H1 (cell line): ENCODE results near the gene PIGU. TPM values are rescaled to one million over a fixed set of nuclear protein-coding genes. Genes with fewer than 3 reads are reported as not detected.

Source experiments
- CREB1 ChIP-seq: IDR thresholded peaks from 2 replicates; pipeline ENCODE4 v1.6.1; 2012; ENCODE audit warnings: inconsistent platforms
- CTCF ChIP-seq, 3 experiments: IDR thresholded peaks; 1 replicate in 2 of 3; 2 replicates in 1 of 3; pipeline versions ENCODE4 v1.5.1 to v1.6.1; 2011; ENCODE audit warnings: low read length in 3 of 3, mild to moderate bottlenecking in 3 of 3, inconsistent platforms in 2 of 3, low read depth in 1 of 3, moderate library complexity in 1 of 3; ENCODE audit not compliant: insufficient read depth in 1 of 3; ENCODE audit errors: control extremely low read depth in 1 of 3
- KDM4A ChIP-seq: IDR thresholded peaks from one replicate; pipeline ENCODE4 v1.7.1; 2012; ENCODE audit warnings: low read depth, mild to moderate bottlenecking, moderate library complexity, low read length, inconsistent platforms; ENCODE audit not compliant: severe bottlenecking
- NRF1 ChIP-seq: IDR thresholded peaks from 2 replicates; pipeline ENCODE4 v1.6.1; 2011; ENCODE audit warnings: mild to moderate bottlenecking, low read depth, low read length, improper control_type of control experiment
- POLR2AphosphoS5 ChIP-seq: IDR thresholded peaks from 2 replicates; pipeline ENCODE4 v1.6.1; 2011; ENCODE audit warnings: low read depth, low read length
- YY1 ChIP-seq: IDR thresholded peaks from 2 replicates; pipeline ENCODE4 v1.6.1; 2011; ENCODE audit warnings: low read depth, mild to moderate bottlenecking, low read length
- polyA plus RNA-seq, 7 experiments: library from polyadenylated mRNA; depleted of rRNA in 3 of 7; stranded (reverse) in 5 of 7; unstranded in 2 of 7; fragments of >200 nt in 5 of 7; fragments of 200-250 nt in 2 of 7; gene quantifications; 1 replicate in 5 of 7; 2 replicates in 1 of 7; 4 replicates in 1 of 7; pipeline versions ENCODE4 v1.2.1 to v1.2.3, GENCODE V29; 2011 to 2013; ENCODE audit warnings: missing spikeins in 2 of 7, mixed read lengths in 2 of 7
- total RNA-seq: library from RNA; stranded (reverse); fragmentation: NEBNext Ultra II Directional; extraction: Animal tissue kit (Norgen Biotek cat#: 25700); gene quantifications from 2 replicates; pipeline ENCODE4 v1.2.1, GENCODE V29; 2021

Gene PIGU
- total and polyA plus RNA-seq, 2 of the 8 experiments (the other 6 are each of a cell fraction or from before 2014, with no cell fraction given), result 28.3 to 117 TPM

- no peak for TF ChIP-seq KDM4A
- TF ChIP-seq CTCF (IDR thresholded peaks at IDR 0.05; ENCODE audit: control extremely low read depth in 1 of 3, insufficient read depth in 1 of 3, low read depth in 1 of 3, low read length in 3 of 3), result no peak
- no peak for TF ChIP-seq YY1
- no peak for TF ChIP-seq POLR2AphosphoS5
- TF ChIP-seq CREB1, result no peak
- TF ChIP-seq NRF1, result no peak
Observed at GRCh38 chr20:34566978-34567891, 109.7 kb downstream of the PIGU start (continued).
